Testis (tissue), 3 donors: ENCODE measurements around the gene EXOC8. TPM values are rescaled to one million over a fixed set of nuclear protein-coding genes. Genes with fewer than 3 reads are reported as not detected.

Experiments used
- DNase-seq: peaks from one replicate; pipeline ENCODE4 v3.0.0-alpha.2; 2019
- H3K27ac ChIP-seq, 2 donors: fragments of 200-600 bp; sonication (generic); one replicate each; pipeline ENCODE4 v1.5.1; 2019
- H3K27me3 ChIP-seq: fragments of 200-600 bp; sonication (generic); one replicate; pipeline ENCODE4 v1.5.1; 2019
- H3K36me3 ChIP-seq: fragments of 200-600 bp; sonication (generic); one replicate; pipeline ENCODE4 v1.5.1; 2017; ENCODE audit warnings: low read depth; ENCODE audit errors: missing control alignments
- H3K4me1 ChIP-seq: fragments of 200-600 bp; sonication (generic); one replicate; pipeline ENCODE4 v1.5.1; 2019
- H3K4me3 ChIP-seq, 2 donors: fragments of 200-600 bp; sonication (generic); one replicate each; pipeline ENCODE4 v1.5.1; 2017 to 2019
- H3K9me3 ChIP-seq: fragments of 200-600 bp; sonication (generic); one replicate; pipeline ENCODE4 v1.5.1; 2017
- CTCF ChIP-seq, 3 experiments: fragments of 450-650 bp in 2 of 3; fragments of 200-600 bp in 1 of 3; sonication (generic) in 1 of 3; IDR thresholded peaks; one replicate each; pipeline ENCODE4 v1.5.1; 2016 to 2019; ENCODE audit warnings: antibody characterized with exemption in 3 of 3, mild to moderate bottlenecking in 2 of 3, moderate library complexity in 1 of 3
- POLR2A ChIP-seq: fragments of 450-650 bp; IDR thresholded peaks from one replicate; pipeline ENCODE4 v1.6.1; 2017; ENCODE audit warnings: antibody characterized with exemption, mild to moderate bottlenecking, moderate library complexity
- WGBS, 2 donors: methylation state at CpG; one replicate each; pipeline ENCODE4 v1.1.5; 2018; 5-methylcytosine and 5-hydroxymethylcytosine counted together
- intact Hi-C: fragments of 100-400 bp; cut with DNase I; formaldehyde crosslinking; loops from one replicate; pipeline ENCODE4 v1.15.1; 2023; ENCODE audit warnings: low total_unique reads
- polyA plus RNA-seq: library from polyadenylated mRNA; stranded (reverse); fragments of 350-450 nt; fragmentation: Illumina TruSeq; extraction: RNeasy Lipid Tissue Mini Kit (QIAGEN cat#74804); gene quantifications from one replicate; pipeline ENCODE4 v1.2.3, GENCODE V29; 2014; ENCODE audit warnings: low read depth, low replicate concordance; ENCODE audit not compliant: insufficient read depth
- total RNA-seq, 2 donors: library from RNA; depleted of rRNA; stranded (reverse); fragments of >200 nt; gene quantifications; one replicate each; pipeline ENCODE4 v1.2.3, GENCODE V29; 2016

The EXOC8 gene
- total and polyA plus RNA-seq, 3 donors from 2014 or later = 9.3 to 14.7 (median 13.9) TPM

DNA sequence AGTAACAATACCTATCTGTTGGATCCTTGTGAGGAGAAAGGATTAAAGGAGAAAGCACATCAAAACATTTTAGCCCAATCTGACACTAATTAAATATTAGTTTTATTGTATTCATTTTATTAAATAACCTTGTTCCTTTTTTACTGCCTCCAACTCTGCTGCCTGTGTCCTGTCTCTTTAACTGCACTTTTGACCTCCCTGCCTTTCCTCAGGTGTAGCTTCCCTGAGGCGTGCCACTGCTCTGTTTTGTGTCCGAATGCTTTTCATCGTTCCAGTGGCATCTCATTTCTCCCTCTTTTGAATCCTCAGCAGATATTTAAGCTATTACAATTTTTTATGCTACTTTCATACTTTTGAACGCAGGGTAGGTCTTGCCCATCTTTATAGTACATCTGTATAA is 10.8 kb upstream of the EXOC8 start:
- no peaks in the 10 kb centered on the region for H3K36me3 ChIP-seq
- no peaks in the 10 kb centered on the region for H3K9me3 ChIP-seq
- H3K27ac ChIP-seq = no peak overlapping the region
- DNase-seq = no peak
- WGBS, 2 donors = 85 to 95% methylated on average over 4 of the region's 4 CpGs
- intact Hi-C loops = loop anchor here (10.0 kb wide), 1 partner anchor 246 kb away; no protein-coding TSS in a partner anchor
- H3K4me1 ChIP-seq = no peaks in the 10 kb centered on the region
- no peak overlapping the region for H3K4me3 ChIP-seq
- no peak for TF ChIP-seq CTCF (IDR thresholded peaks at IDR 0.05)
- no peak for TF ChIP-seq POLR2A
- H3K27me3 ChIP-seq = no peaks in the 10 kb centered on the region

- H3K9me3 ChIP-seq = no peaks in the 10 kb centered on the region
- no peak for DNase-seq
- H3K27ac ChIP-seq = no peak overlapping the region
- H3K4me1 ChIP-seq = no peaks in the 10 kb centered on the region
- H3K36me3 ChIP-seq = no peaks in the 10 kb centered on the region
- WGBS, 2 donors = 91 to 95% methylated on average over 4 of the region's 4 CpGs
- intact Hi-C loops = loop anchor here (10.0 kb wide), 1 partner anchor 247 kb away; no protein-coding TSS in a partner anchor
- H3K27me3 ChIP-seq = no peaks in the 10 kb centered on the region
- H3K4me3 ChIP-seq = no peak overlapping the region
- no peak for TF ChIP-seq CTCF (IDR thresholded peaks at IDR 0.05)
- TF ChIP-seq POLR2A = no peak
Measured at GRCh38 chr1:231347961-231348360, 10.3 kb upstream of the EXOC8 start.

DNA sequence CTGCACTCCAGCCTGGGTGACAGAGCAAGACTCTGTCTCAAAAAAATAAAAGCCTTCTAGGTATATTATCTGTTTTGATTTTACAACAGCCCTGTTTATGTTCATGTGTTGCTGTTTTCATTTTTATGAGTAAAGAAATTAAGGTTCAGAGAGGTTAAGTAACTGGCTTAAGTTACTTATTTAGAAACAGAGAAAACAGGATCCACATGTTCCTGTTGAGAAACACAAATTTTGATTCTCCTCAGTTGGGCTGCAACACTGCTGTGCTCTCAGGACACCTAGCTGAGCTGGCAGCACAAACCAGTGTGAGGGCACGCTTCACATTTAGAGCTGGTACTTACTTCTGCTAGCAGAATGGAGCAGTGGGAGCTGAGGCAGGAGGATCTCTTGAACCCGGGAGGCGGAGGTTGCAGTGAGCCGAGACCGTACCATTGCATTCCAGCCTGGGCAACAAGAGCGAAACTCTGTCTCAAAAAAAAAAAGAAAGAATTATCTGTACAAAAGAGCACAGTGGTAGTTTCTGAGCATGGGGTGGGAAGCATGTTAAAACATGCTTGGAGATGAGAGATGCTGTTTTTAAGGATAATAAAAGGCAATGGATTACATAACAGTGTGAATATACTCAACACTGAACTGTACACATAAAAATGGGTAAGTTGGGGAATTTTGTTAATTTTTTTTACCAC is 2.8 kb upstream of the EXOC8 start:
- DNase-seq = no peak
- Histone ChIP-seq H3K9me3 (no peaks in the 10 kb centered on the region), H3K4me3 (no peak overlapping the region), H3K27me3 (no peaks in the 10 kb centered on the region), H3K36me3 (no peaks in the 10 kb centered on the region), H3K4me1 (peaks cover 21% of the 10 kb centered on the region), H3K27ac (no peak overlapping the region)
- intact Hi-C loops = loop anchor here (10.0 kb wide), 1 partner anchor 254 kb away; no protein-coding TSS in a partner anchor
- WGBS, 2 donors = 63 to 83% methylated on average over 6 of the region's 6 CpGs
- TF ChIP-seq POLR2A (no peak), CTCF (IDR thresholded peaks at IDR 0.05) (no peak)

- intact Hi-C loops = no loop called here
- peak within 1 kb of the TSS; percentile 90 to 92 for H3K27ac ChIP-seq
- no peaks in the 10 kb centered on the region for H3K9me3 ChIP-seq
- peak within 1 kb of the TSS; percentile 83 to 98 for H3K4me3 ChIP-seq
- WGBS, 2 donors = 1% methylated on average over 23 to 41 of the region's 43 CpGs
- H3K4me1 ChIP-seq = peaks cover 35% of the 10 kb centered on the region
- no peaks in the 10 kb centered on the region for H3K36me3 ChIP-seq
- H3K27me3 ChIP-seq = no peaks in the 10 kb centered on the region
- DNase-seq = no peak
- TF ChIP-seq CTCF (IDR thresholded peaks at IDR 0.05) (no peak), POLR2A (no peak)
Measured at GRCh38 chr1:231338270-231339128, 847 bp upstream of the EXOC8 start, which contains the start of gene SPRTN. Gene SPRTN (plus strand): TSS chr1:231338293. CDS start chr1:231338384, 91 bp downstream.
